HG03175 (cell line): ENCODE measurements around the gene DPP6.
"Not testable (repeated sequence)": the region's sequence is repeated elsewhere in the genome, so short reads cannot be mapped to it uniquely, and the experiment has no call there.

Experiments used
- ATAC-seq: cut with Tn5 transposase; IDR thresholded peaks from one replicate; pipeline ENCODE4 v1.9.1; 2021; ENCODE audit warnings: mild to moderate bottlenecking, moderate library complexity; ENCODE audit not compliant: unreplicated experiment

Gene DPP6

GRCh38 chr7:154914996-154915380, 862.8 kb downstream of the DPP6 start:
- no peak for ATAC-seq

- ATAC-seq, result no peak
These were observed 863.4 kb downstream of the DPP6 start for GRCh38 chr7:154915600-154915999.

- no peak for ATAC-seq
These were observed 864.2 kb downstream of the DPP6 start for GRCh38 chr7:154916381-154916780.

- no peak for ATAC-seq
These were observed 864.9 kb downstream of the DPP6 start for GRCh38 chr7:154916856-154917807.

GRCh38 chr7:154917808-154918160, 865.6 kb downstream of the DPP6 start:
- ATAC-seq, result no peak

- ATAC-seq, result no peak
These were observed 866.1 kb downstream of the DPP6 start for GRCh38 chr7:154918266-154918665.

- no peak for ATAC-seq
These were observed 866.5 kb downstream of the DPP6 start for GRCh38 chr7:154918741-154919140.

GRCh38 chr7:154919344-154920225, 867.4 kb downstream of the DPP6 start:
- no peak for ATAC-seq

- ATAC-seq, result not testable (repeated sequence)
These were observed 870.3 kb downstream of the DPP6 start for GRCh38 chr7:154922472-154922871.

- peak; percentile 59 for ATAC-seq
These were observed 875.5 kb downstream of the DPP6 start for GRCh38 chr7:154927624-154928125.

- peak; percentile 89 for ATAC-seq
These were observed 876.2 kb downstream of the DPP6 start for GRCh38 chr7:154928136-154929005.

- ATAC-seq, result no peak
These were observed 877.0 kb downstream of the DPP6 start for GRCh38 chr7:154929006-154929726.

GRCh38 chr7:154931906-154932305, 879.7 kb downstream of the DPP6 start:
- no peak for ATAC-seq

- not testable (repeated sequence) for ATAC-seq
These were observed 882.3 kb downstream of the DPP6 start for GRCh38 chr7:154934353-154934952.

- no peak for ATAC-seq
These were observed 885.6 kb downstream of the DPP6 start for GRCh38 chr7:154937837-154938236.

- no peak for ATAC-seq
These were observed 890.5 kb downstream of the DPP6 start for GRCh38 chr7:154942691-154943090.
